Measurements from ENCODE around the gene PAGE2B. TPM values are rescaled to one million over a fixed set of nuclear protein-coding genes. Genes with fewer than 3 reads are reported as not detected.

Gene PAGE2B
- total RNA-seq, 2 experiments from 2014 or later, result 0.70 to 1.2 TPM

GRCh38 chrX:55119271-55119670, 44.4 kb downstream of the PAGE2B start:
- Mint-ChIP-seq H3K27me3 (no peaks in the 10 kb centered on the region), H3K4me3 (no peak overlapping the region), H3K27ac (no peak overlapping the region), H3K36me3 (no peaks in the 10 kb centered on the region), H3K9me3 (no peaks in the 10 kb centered on the region), H3K4me1 (ENCODE audit: low read depth) (peaks cover 28% of the 10 kb centered on the region)
- DNase-seq, result no peak
- ChIA-PET CTCF (no interaction called here), POLR2A (no interaction called here)
- intact Hi-C loops (cut with micrococcal nuclease), result no loop called here

GRCh38 chrX:55119712-55120111, 44.9 kb downstream of the PAGE2B start:
- H3K36me3 Mint-ChIP-seq, result no peaks in the 10 kb centered on the region
- intact Hi-C loops (cut with micrococcal nuclease), result no loop called here
- no peak overlapping the region for H3K4me3 Mint-ChIP-seq
- no peak overlapping the region for H3K27ac Mint-ChIP-seq
- H3K4me1 Mint-ChIP-seq (ENCODE audit: low read depth), result peaks cover 28% of the 10 kb centered on the region
- no peaks in the 10 kb centered on the region for H3K27me3 Mint-ChIP-seq
- no peaks in the 10 kb centered on the region for H3K9me3 Mint-ChIP-seq
- ChIA-PET CTCF (no interaction called here), POLR2A (no interaction called here)
- DNase-seq, result no peak

DNA sequence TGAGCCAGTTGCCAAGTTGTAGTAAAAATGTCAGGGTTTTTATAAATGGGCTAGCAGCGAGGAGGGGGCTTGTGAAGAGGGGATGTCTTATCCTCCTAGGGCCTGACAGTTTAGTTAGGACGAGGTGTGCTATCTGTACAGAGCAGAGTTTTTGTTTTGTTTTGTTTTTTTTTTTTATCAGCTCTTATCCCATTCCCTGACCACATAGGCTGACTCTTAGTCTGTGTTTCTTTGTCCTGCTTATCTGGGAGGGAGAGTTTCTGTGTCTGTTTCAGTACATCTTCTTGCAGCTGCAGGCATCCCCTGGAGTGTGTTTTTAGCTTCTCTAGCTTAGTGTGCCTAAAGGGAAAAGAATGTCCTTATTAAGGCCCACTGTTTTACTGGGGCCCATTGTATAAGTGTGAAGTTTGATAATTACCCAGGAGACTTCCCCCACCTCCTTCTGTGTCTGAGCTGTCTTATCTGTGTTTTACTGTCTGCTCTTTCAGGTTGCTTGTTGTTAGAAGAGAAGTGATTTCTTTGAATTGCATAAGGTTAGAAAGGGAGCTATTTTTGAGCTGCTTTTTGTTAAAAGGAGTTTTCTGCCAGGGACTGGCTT, 46.0 kb downstream of the PAGE2B start:
- intact Hi-C loops (cut with micrococcal nuclease), result no loop called here
- H3K4me1 Mint-ChIP-seq (ENCODE audit: low read depth), result peaks cover 28% of the 10 kb centered on the region
- POLR2A ChIA-PET, result no interaction called here
- H3K27me3 Mint-ChIP-seq, result no peaks in the 10 kb centered on the region
- no peaks in the 10 kb centered on the region for H3K9me3 Mint-ChIP-seq
- CTCF ChIA-PET, result no interaction called here
- no peak for DNase-seq
- H3K36me3 Mint-ChIP-seq, result no peaks in the 10 kb centered on the region
- H3K27ac Mint-ChIP-seq, result no peak overlapping the region
- no peak overlapping the region for H3K4me3 Mint-ChIP-seq

- CTCF ChIA-PET, result no interaction called here
- peaks cover 3% of the 10 kb centered on the region for H3K27me3 Mint-ChIP-seq
Measured at GRCh38 chrX:55123900-55124299, 49.1 kb downstream of the PAGE2B start.

DNA sequence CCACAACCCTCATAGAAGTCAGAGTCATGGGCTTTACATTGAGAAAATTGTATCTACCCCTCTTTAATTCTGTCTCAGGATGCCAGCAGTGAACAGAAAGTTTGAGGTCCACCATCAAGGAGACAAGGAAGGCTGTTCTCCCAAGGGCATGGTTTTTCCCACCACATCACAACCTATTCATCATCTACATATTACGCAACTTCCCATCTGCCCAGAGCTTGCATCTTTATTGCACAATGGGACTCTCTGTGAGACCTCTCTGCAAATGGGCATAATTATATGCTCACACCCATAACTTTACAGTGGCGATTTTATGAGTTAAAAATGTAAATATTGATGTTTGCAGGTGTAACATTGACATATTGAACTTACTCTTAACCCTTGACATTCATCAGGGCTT, 52.9 kb downstream of the PAGE2B start:
- Mint-ChIP-seq H3K9me3 (no peaks in the 10 kb centered on the region), H3K4me3 (no peak overlapping the region), H3K4me1 (ENCODE audit: low read depth) (no peaks in the 10 kb centered on the region), H3K27me3 (peaks cover 3% of the 10 kb centered on the region), H3K27ac (no peak overlapping the region), H3K36me3 (no peaks in the 10 kb centered on the region)
- POLR2A ChIA-PET, result no interaction called here
- intact Hi-C loops (cut with micrococcal nuclease), result no loop called here
- CTCF ChIA-PET, result no interaction called here
- DNase-seq, result no peak

More at GRCh38 chrX:55123900-55124299, 49.1 kb downstream of the PAGE2B start:
- DNase-seq, result no peak
- Mint-ChIP-seq H3K36me3 (no peaks in the 10 kb centered on the region), H3K9me3 (no peaks in the 10 kb centered on the region), H3K27ac (no peak overlapping the region), H3K4me1 (ENCODE audit: low read depth) (peaks cover 23% of the 10 kb centered on the region), H3K4me3 (no peak overlapping the region)
- POLR2A ChIA-PET, result no interaction called here
- intact Hi-C loops (cut with micrococcal nuclease), result no loop called here

Other genes starting within 250 kb of the PAGE2B start
- gene TRO, start 154.2 kb upstream of the PAGE2B start, total RNA-seq, result 1 to 10 TPM; 2.3 to 3.9 TPM
- under 1 TPM; 0.53 to 0.59 TPM for gene PFKFB1, start 80.8 kb upstream of the PAGE2B start, total RNA-seq
- gene APEX2, start 74.7 kb upstream of the PAGE2B start, total RNA-seq, result 10 to 100 TPM; 32.7 to 32.9 TPM
- gene ALAS2, start 44.1 kb upstream of the PAGE2B start, total RNA-seq, result not detected
- gene PAGE2, start 14.0 kb downstream of the PAGE2B start, total RNA-seq, result not detected
- under 1 TPM; 0.68 to 0.88 TPM for gene PAGE5, start 145.3 kb downstream of the PAGE2B start, total RNA-seq
- not detected for gene PAGE3, start 189.9 kb downstream of the PAGE2B start, total RNA-seq

All from activated CD4-positive, alpha-beta memory T cell treated with anti-CD3 and anti-CD28 coated beads for 36 hours (primary cell).